ENCODE results near the gene CAB39.

The CAB39 gene

GRCh38 chr2:230785346-230785745 lies 72.7 kb downstream of the CAB39 start:
- no peak for DNase-seq (ENCODE audit: low spot score)

- DNase-seq (ENCODE audit: low spot score), result no peak
These were observed 74.5 kb downstream of the CAB39 start for GRCh38 chr2:230787101-230787500.

GRCh38 chr2:230788554-230789175 lies 76.0 kb downstream of the CAB39 start:
- DNase-seq (ENCODE audit: low spot score), result no peak

- no peak for DNase-seq (ENCODE audit: low spot score)
These were observed 78.3 kb downstream of the CAB39 start for GRCh38 chr2:230790981-230791380.

GRCh38 chr2:230793572-230794359 lies 81.1 kb downstream of the CAB39 start:
- no peak for DNase-seq (ENCODE audit: low spot score)

- no peak for DNase-seq (ENCODE audit: low spot score)
These were observed 81.9 kb downstream of the CAB39 start for GRCh38 chr2:230794497-230794896.

GRCh38 chr2:230795856-230796255 lies 83.2 kb downstream of the CAB39 start:
- no peak for DNase-seq (ENCODE audit: low spot score)

GRCh38 chr2:230796280-230796862 lies 83.7 kb downstream of the CAB39 start:
- DNase-seq (ENCODE audit: low spot score), result no peak

- DNase-seq (ENCODE audit: low spot score), result no peak
These were observed 85.2 kb downstream of the CAB39 start for GRCh38 chr2:230797515-230798495.

- DNase-seq (ENCODE audit: low spot score), result peak; percentile 77
These were observed 86.2 kb downstream of the CAB39 start for GRCh38 chr2:230798769-230799399.

GRCh38 chr2:230805353-230806017 lies 92.8 kb downstream of the CAB39 start:
- DNase-seq (ENCODE audit: low spot score), result no peak

GRCh38 chr2:230807729-230808128 lies 95.1 kb downstream of the CAB39 start:
- no peak for DNase-seq (ENCODE audit: low spot score)

GRCh38 chr2:230809015-230809414 lies 96.4 kb downstream of the CAB39 start:
- DNase-seq (ENCODE audit: low spot score), result no peak

GRCh38 chr2:230809677-230810251 lies 97.1 kb downstream of the CAB39 start:
- DNase-seq (ENCODE audit: low spot score), result no peak

- no peak for DNase-seq (ENCODE audit: low spot score)
These were observed 98.9 kb downstream of the CAB39 start for GRCh38 chr2:230811508-230811907.

GRCh38 chr2:230812033-230812432 lies 99.4 kb downstream of the CAB39 start:
- no peak for DNase-seq (ENCODE audit: low spot score)

GRCh38 chr2:230814616-230815015 lies 102.0 kb downstream of the CAB39 start:
- DNase-seq (ENCODE audit: low spot score), result no peak

GRCh38 chr2:230815088-230815487 lies 102.4 kb downstream of the CAB39 start:
- DNase-seq (ENCODE audit: low spot score), result no peak

GRCh38 chr2:230816735-230817134 lies 104.1 kb downstream of the CAB39 start:
- DNase-seq (ENCODE audit: low spot score), result no peak

GRCh38 chr2:230819433-230819832 lies 106.8 kb downstream of the CAB39 start:
- no peak for DNase-seq (ENCODE audit: low spot score)

All from hematopoietic multipotent progenitor cell treated with erythropoietin and hydrocortisone succinate and interleukin-3 and kit ligand, for 17 days (in vitro differentiated cells).